Fibroblast of lung (primary cell): ENCODE results near the gene TAF11L5. TPM values are rescaled to one million over a fixed set of nuclear protein-coding genes. Genes with fewer than 3 reads are reported as not detected.
"Not testable (repeated sequence)": the region's sequence is repeated elsewhere in the genome, so short reads cannot be mapped to it uniquely, and the experiment has no call there.

Source experiments
- DNase-seq, 2 donors: peaks; one replicate each; pipeline versions ENCODE4 v3.0.0 to v3.0.0-alpha.2; 2010; ENCODE audit warnings: low read depth in 2 of 2
- H2AFZ ChIP-seq: 2 replicates; pipeline ENCODE4 v1.5.1; 2012; ENCODE audit warnings: low read length, control low read depth, inconsistent platforms
- H3K27ac ChIP-seq: 2 replicates; pipeline ENCODE4 v1.5.1; 2011; ENCODE audit warnings: low read length, control low read depth; ENCODE audit not compliant: insufficient read depth
- H3K27me3 ChIP-seq: 2 replicates; pipeline ENCODE4 v1.5.1; 2011; ENCODE audit warnings: mild to moderate bottlenecking, low read length; ENCODE audit not compliant: control insufficient read depth, insufficient read depth
- H3K36me3 ChIP-seq: 2 replicates; pipeline ENCODE4 v1.5.1; 2011; ENCODE audit warnings: low read length; ENCODE audit not compliant: control insufficient read depth, insufficient read depth
- H3K4me1 ChIP-seq: 2 replicates; pipeline ENCODE4 v1.5.1; 2011; ENCODE audit warnings: low read length; ENCODE audit not compliant: control insufficient read depth, insufficient read depth; ENCODE audit errors: extremely low read depth
- H3K4me2 ChIP-seq: 2 replicates; pipeline ENCODE4 v1.5.1; 2011; ENCODE audit warnings: low read length, control low read depth; ENCODE audit not compliant: insufficient read depth; ENCODE audit errors: extremely low read depth
- H3K4me3 ChIP-seq, 4 experiments: fragments of 200-600 bp in 1 of 4; sonication (generic) in 1 of 4; replicated peaks in 1 of 4; 2 replicates each; pipeline ENCODE4 v1.5.1; 2011 to 2016; ENCODE audit warnings: low read length in 4 of 4, low read depth in 3 of 4, mild to moderate bottlenecking in 3 of 4, control low read depth in 2 of 4, inconsistent platforms in 1 of 4, mixed read lengths in 1 of 4; ENCODE audit not compliant: insufficient read depth in 1 of 4; ENCODE audit errors: control extremely low read depth in 1 of 4
- H3K79me2 ChIP-seq: 2 replicates; pipeline ENCODE4 v1.5.1; 2012; ENCODE audit warnings: mild to moderate bottlenecking, low read length, inconsistent platforms; ENCODE audit not compliant: control insufficient read depth, insufficient read depth
- H3K9ac ChIP-seq: 2 replicates; pipeline ENCODE4 v1.5.1; 2011; ENCODE audit warnings: mild to moderate bottlenecking, low read length, control low read depth; ENCODE audit not compliant: insufficient read depth
- H3K9me3 ChIP-seq: 2 replicates; pipeline ENCODE4 v1.5.1; 2012; ENCODE audit warnings: low read depth, low read length; ENCODE audit not compliant: control insufficient read depth, insufficient read depth
- H4K20me1 ChIP-seq: 2 replicates; pipeline ENCODE4 v1.5.1; 2011; ENCODE audit warnings: low read length; ENCODE audit not compliant: control insufficient read depth, insufficient read depth; ENCODE audit errors: extremely low read depth
- CTCF ChIP-seq, 2 donors: IDR thresholded peaks in 1 of 2; conservative IDR thresholded peaks in 1 of 2; 1 replicate in 1 of 2; 2 replicates in 1 of 2; pipeline ENCODE4 v1.5.1; 2011 to 2012; ENCODE audit warnings: low read length in 2 of 2, control low read depth in 1 of 2, inconsistent platforms in 1 of 2, low read depth in 1 of 2, mild to moderate bottlenecking in 1 of 2
- EZH2 ChIP-seq: IDR thresholded peaks from 2 replicates; pipeline ENCODE4 v1.5.1; 2012; ENCODE audit warnings: low read length, control low read depth, mild to moderate bottlenecking; ENCODE audit errors: missing control alignments
- polyA plus RNA-seq, 2 donors: library from polyadenylated mRNA; depleted of rRNA in 1 of 2; stranded (reverse) in 1 of 2; unstranded in 1 of 2; fragments of >200 nt; gene quantifications; 2 replicates each; pipeline ENCODE4 v1.2.1, GENCODE V29; 2011 to 2012; ENCODE audit warnings: missing spikeins in 1 of 2
- total RNA-seq: library from RNA; depleted of rRNA; stranded (reverse); fragments of >200 nt; gene quantifications from 2 replicates; pipeline ENCODE4 v1.2.1, GENCODE V29; 2014

TAF11L5 gene
- total and polyA plus RNA-seq, 2 donors (not counting 1 experiment from before 2014, with no cell fraction given): not detected

DNA sequence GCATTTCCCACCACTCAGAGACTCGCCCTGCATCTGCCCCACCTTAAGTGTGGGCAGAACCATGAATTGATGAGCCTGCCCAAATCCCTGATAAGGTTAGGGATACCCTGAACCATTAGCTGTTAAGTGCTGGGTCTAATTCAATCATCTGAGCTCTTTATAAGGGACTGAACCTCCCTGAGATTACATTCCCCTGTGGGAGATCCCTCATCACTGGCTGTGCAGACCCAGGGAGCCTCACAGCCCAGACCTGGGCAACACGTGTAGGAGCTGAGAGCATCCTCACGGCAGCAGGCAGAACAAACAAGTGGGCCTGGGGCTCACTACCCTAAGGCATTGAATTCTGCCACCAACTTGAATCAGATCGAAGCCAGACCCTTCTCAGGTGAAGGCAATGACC, 27.6 kb upstream of the TAF11L5 start:
- H3K79me2 ChIP-seq: no peaks in the 10 kb centered on the region
- H2AFZ ChIP-seq: no peak overlapping the region
- peaks cover 2% of the 10 kb centered on the region for H3K27me3 ChIP-seq
- H3K4me3 ChIP-seq: no peak overlapping the region
- no peaks in the 10 kb centered on the region for H3K4me1 ChIP-seq
- no peaks in the 10 kb centered on the region for H3K36me3 ChIP-seq
- H3K9me3 ChIP-seq: no peaks in the 10 kb centered on the region
- no peak overlapping the region for H3K4me2 ChIP-seq
- no peak overlapping the region for H3K27ac ChIP-seq
- no peak overlapping the region for H3K9ac ChIP-seq
- TF ChIP-seq CTCF (conservative IDR thresholded peaks at IDR 0.05 in 1 of 2, IDR thresholded peaks at IDR 0.05 in 1 of 2; ENCODE audit: low read depth in 1 of 2, low read length in 2 of 2) (no peak), EZH2 (no peak)
- no peaks in the 10 kb centered on the region for H4K20me1 ChIP-seq
- no peak for DNase-seq

GRCh38 chr5:17497931-17498330, 27.1 kb upstream of the TAF11L5 start, which contains the start of gene TAF11L2:
TAF11L2 (plus strand) TSS chr5:17498231.
- not testable (repeated sequence) for H3K27ac ChIP-seq, H3K27me3 ChIP-seq, H3K4me3 ChIP-seq, DNase-seq, H3K4me1 ChIP-seq, H4K20me1 ChIP-seq, H3K4me2 ChIP-seq, H3K9ac ChIP-seq, H3K36me3 ChIP-seq, H2AFZ ChIP-seq, H3K9me3 ChIP-seq, H3K79me2 ChIP-seq

DNA sequence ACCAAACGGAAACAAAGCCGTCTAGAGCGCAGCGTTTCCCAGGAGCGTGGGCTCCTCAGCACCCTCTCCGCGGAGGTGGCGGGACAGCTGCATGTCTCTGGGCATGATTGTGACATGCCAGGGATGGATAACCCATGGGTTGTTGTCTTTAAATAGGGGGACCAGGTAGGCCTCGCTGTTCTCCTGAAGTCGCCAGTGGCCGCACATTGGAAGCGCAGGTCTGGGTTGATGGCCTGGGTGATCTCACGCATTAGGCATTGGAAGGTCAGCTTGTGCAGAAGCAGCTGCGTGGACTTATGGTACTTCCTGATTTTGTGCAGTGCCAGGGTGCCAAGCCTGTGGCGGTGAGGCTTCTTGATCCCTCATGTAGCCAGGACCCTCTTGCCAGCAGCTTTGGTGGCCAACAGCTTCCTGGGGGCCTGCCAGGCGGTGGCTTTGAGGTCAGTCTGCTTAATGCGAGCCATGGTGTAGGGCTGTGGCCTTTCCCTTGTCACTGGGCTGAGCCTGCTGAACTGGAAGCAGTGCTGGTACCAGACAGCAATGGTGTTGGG, 13.2 kb upstream of the TAF11L5 start:
- Histone ChIP-seq H3K4me3 (no peak overlapping the region), H4K20me1 (no peaks in the 10 kb centered on the region), H3K4me1 (no peaks in the 10 kb centered on the region), H3K9me3 (no peaks in the 10 kb centered on the region), H3K36me3 (no peaks in the 10 kb centered on the region), H2AFZ (no peak overlapping the region), H3K27ac (no peak overlapping the region), H3K9ac (no peak overlapping the region), H3K79me2 (no peaks in the 10 kb centered on the region), H3K27me3 (no peaks in the 10 kb centered on the region), H3K4me2 (no peak overlapping the region)
- no peak for DNase-seq
- TF ChIP-seq EZH2 (no peak), CTCF (conservative IDR thresholded peaks at IDR 0.05 in 1 of 2, IDR thresholded peaks at IDR 0.05 in 1 of 2; ENCODE audit: low read depth in 1 of 2, low read length in 2 of 2) (no peak)

GRCh38 chr5:17517526-17517925, 7.5 kb upstream of the TAF11L5 start:
- H4K20me1 ChIP-seq: not testable (repeated sequence)

DNA sequence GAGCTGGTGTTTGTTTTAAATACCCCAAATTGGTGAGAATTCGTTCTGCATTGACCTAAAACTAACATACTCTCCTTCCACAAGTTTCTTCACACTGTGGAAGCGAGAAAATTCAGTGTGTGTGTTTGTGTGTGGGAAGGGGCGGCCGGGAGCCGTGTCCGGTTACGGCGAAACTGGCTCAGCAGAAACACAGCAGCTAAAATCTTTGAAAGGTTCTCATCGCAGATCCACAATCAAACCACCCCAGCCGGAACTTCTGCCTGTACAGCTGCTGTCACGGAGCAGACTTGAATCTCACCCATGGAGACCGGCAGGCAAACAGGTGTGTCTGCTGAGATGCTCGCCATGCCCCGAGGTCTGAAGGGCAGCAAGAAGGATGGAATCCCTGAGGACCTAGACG, 7.0 kb upstream of the TAF11L5 start, which contains the start of gene TAF11L3:
Gene TAF11L3, plus strand, starts transcription at position 301 of the 400 bp plus-strand sequence.
- not testable (repeated sequence) for H3K4me2 ChIP-seq, H3K4me1 ChIP-seq, H3K36me3 ChIP-seq, H4K20me1 ChIP-seq, H3K27me3 ChIP-seq, DNase-seq, H3K79me2 ChIP-seq, H2AFZ ChIP-seq, H3K9ac ChIP-seq, H3K9me3 ChIP-seq, H3K4me3 ChIP-seq, H3K27ac ChIP-seq

More at GRCh38 chr5:17517526-17517925, 7.5 kb upstream of the TAF11L5 start:
- not testable (repeated sequence) for H3K27ac ChIP-seq, H3K9me3 ChIP-seq, H3K9ac ChIP-seq, DNase-seq, H3K4me1 ChIP-seq, H3K4me2 ChIP-seq, H2AFZ ChIP-seq, H3K36me3 ChIP-seq, H3K27me3 ChIP-seq, H3K4me3 ChIP-seq, H3K79me2 ChIP-seq
